ENCODE measurements around the gene SMCO4.

- no peak for TF ChIP-seq GATA2 (IDR thresholded peaks at IDR 0.05; ENCODE audit: low read depth, low read length)
- TF ChIP-seq GATA3 (IDR thresholded peaks at IDR 0.05; ENCODE audit: low read depth, low read length): no peak
These were observed 26.3 kb upstream of the SMCO4 start for GRCh38 chr11:93569496-93569895.

Data from SH-SY5Y (cell line).